ENCODE results near the gene TMEM229B. TPM values are rescaled to one million over a fixed set of nuclear protein-coding genes. Genes with fewer than 3 reads are reported as not detected.

The TMEM229B gene
- total and polyA plus RNA-seq, 4 donors, result 0.28 to 4.8 (median 2.3) TPM

DNA sequence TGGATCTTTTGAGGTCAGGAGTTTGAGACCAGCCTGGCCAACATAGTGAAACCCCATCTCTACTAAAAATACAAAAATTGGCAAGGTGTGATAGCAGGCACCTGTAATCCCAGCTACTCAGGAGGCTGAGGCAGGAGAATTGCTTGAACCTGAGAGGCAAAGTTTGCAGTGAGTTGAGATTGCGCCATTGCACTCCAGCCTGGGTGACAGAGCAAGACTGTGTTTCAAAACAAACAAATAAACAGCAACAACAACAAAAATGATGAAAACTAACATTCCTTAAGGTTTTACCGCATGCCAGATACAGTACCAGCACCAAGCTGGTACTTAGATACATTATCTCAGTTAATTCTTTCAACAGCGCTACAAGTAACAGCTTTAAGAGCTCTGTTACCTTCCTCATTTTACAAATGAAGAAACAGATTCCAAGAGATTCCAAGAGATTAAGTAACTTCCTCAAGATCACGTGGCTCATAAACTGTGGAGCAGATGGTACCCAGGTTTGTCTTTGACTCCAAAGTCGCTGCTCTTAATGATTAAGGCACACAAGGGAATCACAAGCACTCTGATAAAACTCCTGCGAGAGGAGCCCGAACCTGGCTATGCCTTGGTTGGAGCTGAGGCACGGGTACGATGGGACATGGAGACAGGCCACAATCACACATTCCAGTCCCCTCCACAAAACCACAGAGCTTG lies 58.9 kb downstream of the TMEM229B start:
- H3K27ac ChIP-seq (ENCODE audit: low read depth in 1 of 2, low read length in 2 of 2), result no peak overlapping the region
- no peaks in the 10 kb centered on the region for H3K36me3 ChIP-seq (ENCODE audit: control insufficient read depth in 1 of 2, insufficient read depth in 2 of 2, low read length in 1 of 2)
- intact Hi-C loops (cut with DNase I), result loop anchor here in 1 of 2 donors (10.0 kb wide), 1 partner anchor 275 kb away; the partner anchor contains the start of gene RDH12
- ATAC-seq (ENCODE audit: low FRiP score), result no peak
- DNase-seq, result no peak
- H3K9me3 ChIP-seq (ENCODE audit: control insufficient read depth, low read length), result no peaks in the 10 kb centered on the region
- WGBS, 2 donors, result 83 to 85% methylated on average over 9 of the region's 9 CpGs
- no peaks in the 10 kb centered on the region for H3K27me3 ChIP-seq (ENCODE audit: control insufficient read depth in 1 of 2, insufficient read depth in 2 of 2, low read length in 1 of 2)
- no peak overlapping the region for H3K4me3 ChIP-seq (ENCODE audit: low read length in 2 of 2)
- H3K4me1 ChIP-seq (ENCODE audit: control insufficient read depth in 1 of 2, insufficient read depth in 2 of 2, low read length in 2 of 2), result no peaks in the 10 kb centered on the region

- Histone ChIP-seq H3K4me3 (ENCODE audit: low read length in 2 of 2) (no peak overlapping the region), H3K36me3 (ENCODE audit: control insufficient read depth in 1 of 2, insufficient read depth in 2 of 2, low read length in 1 of 2) (no peaks in the 10 kb centered on the region), H3K27me3 (ENCODE audit: control insufficient read depth in 1 of 2, insufficient read depth in 2 of 2, low read length in 1 of 2) (no peaks in the 10 kb centered on the region), H3K4me1 (ENCODE audit: control insufficient read depth in 1 of 2, insufficient read depth in 2 of 2, low read length in 2 of 2) (no peaks in the 10 kb centered on the region), H3K9me3 (ENCODE audit: control insufficient read depth, low read length) (no peaks in the 10 kb centered on the region), H3K27ac (ENCODE audit: low read depth in 1 of 2, low read length in 2 of 2) (no peak overlapping the region)
- DNase-seq (no peak), ATAC-seq (ENCODE audit: low FRiP score) (no peak)
- intact Hi-C loops (cut with DNase I), result loop anchor here in 1 of 2 donors (10.0 kb wide), 1 partner anchor 276 kb away; the partner anchor contains the start of gene RDH12
- 87 to 88% methylated on average over 7 of the region's 7 CpGs for WGBS, 2 donors
Observed at GRCh38 chr14:67428501-67429031, 60.0 kb downstream of the TMEM229B start.

DNA sequence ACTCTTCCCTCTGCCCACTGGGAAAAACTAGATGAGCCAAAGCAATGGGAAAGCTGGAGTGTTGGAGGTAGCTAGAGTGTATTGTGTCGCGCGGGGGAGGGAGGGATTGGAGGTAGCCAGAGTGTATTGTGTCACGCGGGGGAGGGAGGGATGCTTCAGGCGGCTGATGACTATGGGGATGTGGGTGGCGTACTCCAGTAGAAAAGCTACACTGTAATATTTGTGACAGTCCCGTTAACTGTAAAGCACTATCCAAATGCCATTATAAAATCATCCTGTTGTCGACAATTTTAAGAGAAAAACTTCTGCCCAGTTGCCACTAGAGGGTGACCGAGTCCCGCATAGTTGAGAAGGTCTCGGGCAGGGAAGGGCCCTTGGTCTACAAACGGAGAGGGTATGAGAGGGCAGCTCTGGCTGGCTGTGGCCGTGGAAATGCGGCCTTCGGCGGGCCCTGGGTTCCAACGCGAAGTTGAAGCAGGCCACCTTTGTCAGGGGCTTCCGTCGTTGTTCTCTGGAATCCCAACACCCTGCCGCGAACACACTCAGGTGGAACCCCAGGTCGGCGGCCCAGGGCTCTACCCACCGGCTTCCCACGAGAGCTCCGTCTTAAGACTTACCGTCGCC lies 61.4 kb downstream of the TMEM229B start:
- ATAC-seq (ENCODE audit: low FRiP score) (peak; percentile 72), DNase-seq (peak; percentile 84 to 87)
- Histone ChIP-seq H3K9me3 (ENCODE audit: control insufficient read depth, low read length) (no peaks in the 10 kb centered on the region), H3K27me3 (ENCODE audit: control insufficient read depth in 1 of 2, insufficient read depth in 2 of 2, low read length in 1 of 2) (no peaks in the 10 kb centered on the region), H3K36me3 (ENCODE audit: control insufficient read depth in 1 of 2, insufficient read depth in 2 of 2, low read length in 1 of 2) (no peaks in the 10 kb centered on the region), H3K4me3 (ENCODE audit: low read length in 2 of 2) (no peak overlapping the region), H3K4me1 (ENCODE audit: control insufficient read depth in 1 of 2, insufficient read depth in 2 of 2, low read length in 2 of 2) (no peaks in the 10 kb centered on the region), H3K27ac (ENCODE audit: low read depth in 1 of 2, low read length in 2 of 2) (no peak overlapping the region)
- WGBS, 2 donors, result 33 to 35% methylated on average over 30 of the region's 30 CpGs
- intact Hi-C loops (cut with DNase I), result loop anchor here (2.0 to 10.0 kb wide), 3 partner anchors 142 to 278 kb away; partner anchors contain the start of gene RDH12 (in 1 of the 2)

GRCh38 chr14:67426161-67426560 lies 62.4 kb downstream of the TMEM229B start:
- no peak overlapping the region for H3K27ac ChIP-seq (ENCODE audit: low read depth in 1 of 2, low read length in 2 of 2)
- H3K4me3 ChIP-seq (ENCODE audit: low read length in 2 of 2), result no peak overlapping the region
- DNase-seq (peak in 1 of 2 donors; percentile 31), ATAC-seq (ENCODE audit: low FRiP score) (no peak)
- no peaks in the 10 kb centered on the region for H3K36me3 ChIP-seq (ENCODE audit: control insufficient read depth in 1 of 2, insufficient read depth in 2 of 2, low read length in 1 of 2)
- no peaks in the 10 kb centered on the region for H3K27me3 ChIP-seq (ENCODE audit: control insufficient read depth in 1 of 2, insufficient read depth in 2 of 2, low read length in 1 of 2)
- no peaks in the 10 kb centered on the region for H3K4me1 ChIP-seq (ENCODE audit: control insufficient read depth in 1 of 2, insufficient read depth in 2 of 2, low read length in 2 of 2)
- intact Hi-C loops (cut with DNase I), result loop anchor here (2.0 to 10.0 kb wide), 3 partner anchors 143 to 279 kb away; partner anchors contain the start of gene RDH12 (in 1 of the 2)
- 67 to 72% methylated on average over 8 of the region's 8 CpGs for WGBS, 2 donors
- no peaks in the 10 kb centered on the region for H3K9me3 ChIP-seq (ENCODE audit: control insufficient read depth, low read length)

- H3K9me3 ChIP-seq (ENCODE audit: control insufficient read depth, low read length), result no peaks in the 10 kb centered on the region
- no peaks in the 10 kb centered on the region for H3K36me3 ChIP-seq (ENCODE audit: control insufficient read depth in 1 of 2, insufficient read depth in 2 of 2, low read length in 1 of 2)
- H3K4me3 ChIP-seq (ENCODE audit: low read length in 2 of 2), result no peak overlapping the region
- DNase-seq (peak in 1 of 2 donors; percentile 57), ATAC-seq (ENCODE audit: low FRiP score) (no peak)
- intact Hi-C loops (cut with DNase I), result loop anchor here (2.0 to 10.0 kb wide), 3 partner anchors 143 to 279 kb away; partner anchors contain the start of gene RDH12 (in 1 of the 2)
- no peaks in the 10 kb centered on the region for H3K27me3 ChIP-seq (ENCODE audit: control insufficient read depth in 1 of 2, insufficient read depth in 2 of 2, low read length in 1 of 2)
- 84 to 89% methylated on average over 4 of the region's 4 CpGs for WGBS, 2 donors
- H3K27ac ChIP-seq (ENCODE audit: low read depth in 1 of 2, low read length in 2 of 2), result no peak overlapping the region
- no peaks in the 10 kb centered on the region for H3K4me1 ChIP-seq (ENCODE audit: control insufficient read depth in 1 of 2, insufficient read depth in 2 of 2, low read length in 2 of 2)
Observed at GRCh38 chr14:67425608-67426007, 62.9 kb downstream of the TMEM229B start.

GRCh38 chr14:67424539-67424938 lies 64.0 kb downstream of the TMEM229B start:
- Histone ChIP-seq H3K4me3 (ENCODE audit: low read length in 2 of 2) (no peak overlapping the region), H3K9me3 (ENCODE audit: control insufficient read depth, low read length) (no peaks in the 10 kb centered on the region), H3K4me1 (ENCODE audit: control insufficient read depth in 1 of 2, insufficient read depth in 2 of 2, low read length in 2 of 2) (no peaks in the 10 kb centered on the region), H3K27ac (ENCODE audit: low read depth in 1 of 2, low read length in 2 of 2) (no peak overlapping the region), H3K27me3 (ENCODE audit: control insufficient read depth in 1 of 2, insufficient read depth in 2 of 2, low read length in 1 of 2) (no peaks in the 10 kb centered on the region), H3K36me3 (ENCODE audit: control insufficient read depth in 1 of 2, insufficient read depth in 2 of 2, low read length in 1 of 2) (no peaks in the 10 kb centered on the region)
- 42 to 46% methylated on average over 3 of the region's 3 CpGs for WGBS, 2 donors
- intact Hi-C loops (cut with DNase I), result loop anchor here in 1 of 2 donors (10.0 kb wide), 1 partner anchor 280 kb away; the partner anchor contains the start of gene RDH12
- DNase-seq (peak in 1 of 2 donors; percentile 3), ATAC-seq (ENCODE audit: low FRiP score) (no peak)

GRCh38 chr14:67423424-67423823 lies 65.1 kb downstream of the TMEM229B start:
- ATAC-seq (ENCODE audit: low FRiP score) (no peak), DNase-seq (peak in 1 of 2 donors; percentile 15)
- WGBS, 2 donors, result 79 to 82% methylated on average over 2 of the region's 2 CpGs

DNA sequence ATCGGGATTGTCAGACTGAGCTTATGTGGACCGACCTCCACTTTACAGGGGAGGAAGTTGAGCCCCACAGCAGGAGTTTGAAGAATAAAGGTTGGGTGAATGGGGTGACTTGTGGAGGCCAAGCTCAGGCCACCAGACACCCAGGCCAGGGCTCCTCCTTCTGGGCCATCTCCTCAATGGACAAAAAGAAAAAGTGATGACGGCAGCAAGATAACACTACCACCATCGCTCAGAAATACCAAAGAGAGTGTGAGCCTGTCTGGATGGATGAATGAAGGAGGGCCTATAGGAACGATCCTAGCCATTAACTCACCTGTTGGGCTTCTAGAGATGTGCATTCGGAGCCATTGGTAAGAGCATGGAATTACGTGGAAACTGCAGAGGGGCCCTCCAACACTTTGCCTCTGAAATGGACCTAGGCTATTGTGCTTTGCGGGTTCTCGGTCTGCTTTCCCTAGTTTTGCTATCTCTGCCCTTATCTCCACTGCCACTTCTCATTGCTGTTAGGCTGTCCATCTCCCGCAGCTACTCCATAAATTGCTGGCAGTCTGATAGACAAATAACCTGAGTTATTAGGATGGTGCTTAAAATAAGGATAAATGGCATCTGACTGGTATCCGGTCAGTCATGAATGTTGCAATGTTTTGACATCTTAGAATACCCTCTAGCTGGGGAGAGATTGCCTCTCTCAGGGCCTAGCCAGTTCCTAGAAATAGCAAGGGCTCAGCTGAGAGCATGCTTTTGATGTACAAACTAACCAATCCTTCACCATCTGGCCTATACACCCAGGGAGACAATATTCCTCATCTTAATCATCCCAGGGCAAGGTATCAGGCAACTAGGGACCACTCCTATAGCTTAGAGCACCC lies 66.9 kb downstream of the TMEM229B start:
- ATAC-seq (ENCODE audit: low FRiP score) (no peak), DNase-seq (peak in 1 of 2 donors; percentile 9)
- H3K27me3 ChIP-seq (ENCODE audit: control insufficient read depth in 1 of 2, insufficient read depth in 2 of 2, low read length in 1 of 2), result no peaks in the 10 kb centered on the region
- 87 to 89% methylated on average over 11 of the region's 11 CpGs for WGBS, 2 donors
- H3K9me3 ChIP-seq (ENCODE audit: control insufficient read depth, low read length), result no peaks in the 10 kb centered on the region
- H3K36me3 ChIP-seq (ENCODE audit: control insufficient read depth in 1 of 2, insufficient read depth in 2 of 2, low read length in 1 of 2), result no peaks in the 10 kb centered on the region
- no peaks in the 10 kb centered on the region for H3K4me1 ChIP-seq (ENCODE audit: control insufficient read depth in 1 of 2, insufficient read depth in 2 of 2, low read length in 2 of 2)
- H3K27ac ChIP-seq (ENCODE audit: low read depth in 1 of 2, low read length in 2 of 2), result no peak overlapping the region
- intact Hi-C loops (cut with DNase I), result loop anchor here in 1 of 2 donors (10.0 kb wide), 1 partner anchor 283 kb away; the partner anchor contains the start of gene RDH12
- no peak overlapping the region for H3K4me3 ChIP-seq (ENCODE audit: low read length in 2 of 2)

More at GRCh38 chr14:67423424-67423823, 65.1 kb downstream of the TMEM229B start:
- Histone ChIP-seq H3K4me3 (ENCODE audit: low read length in 2 of 2) (no peak overlapping the region), H3K4me1 (ENCODE audit: control insufficient read depth in 1 of 2, insufficient read depth in 2 of 2, low read length in 2 of 2) (no peaks in the 10 kb centered on the region), H3K27ac (ENCODE audit: low read depth in 1 of 2, low read length in 2 of 2) (no peak overlapping the region), H3K36me3 (ENCODE audit: control insufficient read depth in 1 of 2, insufficient read depth in 2 of 2, low read length in 1 of 2) (no peaks in the 10 kb centered on the region), H3K9me3 (ENCODE audit: control insufficient read depth, low read length) (no peaks in the 10 kb centered on the region), H3K27me3 (ENCODE audit: control insufficient read depth in 1 of 2, insufficient read depth in 2 of 2, low read length in 1 of 2) (no peaks in the 10 kb centered on the region)
- intact Hi-C loops (cut with DNase I), result loop anchor here in 1 of 2 donors (10.0 kb wide), 1 partner anchor 281 kb away; the partner anchor contains the start of gene RDH12
